SK-N-SH (cell line): ENCODE measurements around the gene PLEKHG7. TPM values are rescaled to one million over a fixed set of nuclear protein-coding genes. Genes with fewer than 3 reads are reported as not detected.
A peak's percentile ranks its signal among the peaks of the same experiment; 100 is the strongest.

ENCODE experiments used
- CTCF ChIA-PET: fragments of 300-600, 350-600 bp; formaldehyde crosslinking; extraction: SDS; loops from one replicate; lab custom pipeline; 2021; lab: Yijun Ruan, JAX
- POLR2A ChIA-PET: fragments of 350-600 bp; sonication (Branson Sonifier 250); formaldehyde crosslinking; extraction: SDS; loops from one replicate; lab custom pipeline; 2020; ENCODE audit warnings: antibody characterized with exemption, inconsistent platforms; lab: Yijun Ruan, JAX
- DNase-seq: peaks from one replicate; pipeline ENCODE4 v3.0.0; 2012
- H2AFZ ChIP-seq: fragments of 200-600 bp; sonication (generic); 2 replicates; pipeline ENCODE4 v1.8.1; 2016; ENCODE audit warnings: antibody characterized with exemption, mild to moderate bottlenecking, low read depth
- H3F3A ChIP-seq: fragments of 200-600 bp; sonication (generic); replicated peaks from 2 replicates; pipeline ENCODE3; 2016; ENCODE audit warnings: antibody characterized with exemption, mild to moderate bottlenecking; ENCODE audit not compliant: insufficient read depth
- H3K27ac ChIP-seq, 2 experiments: fragments of 200-500 bp in 1 of 2; fragments of 200-600 bp in 1 of 2; sonication (Bioruptor generic) in 1 of 2; sonication (generic), shearing (Covaris generic) in 1 of 2; 2 replicates each; pipeline versions ENCODE4 v1.5.1 to v1.6.1; 2014 to 2016; ENCODE audit warnings: low read depth in 2 of 2, inconsistent platforms in 1 of 2, low read length in 1 of 2, mild to moderate bottlenecking in 1 of 2, mixed read lengths in 1 of 2
- H3K27me3 ChIP-seq: fragments of 200-600 bp; sonication (generic), shearing (Covaris generic); 2 replicates; pipeline ENCODE4 v1.6.1; 2016; ENCODE audit warnings: mixed run types; ENCODE audit not compliant: insufficient read depth
- H3K36me3 ChIP-seq, 2 experiments: fragments of 200-500 bp in 1 of 2; fragments of 200-600 bp in 1 of 2; sonication (Bioruptor generic) in 1 of 2; sonication (generic) in 1 of 2; replicated peaks in 1 of 2; 2 replicates each; pipeline versions ENCODE3 to v1.5.1; 2014 to 2016; ENCODE audit warnings: low read length in 1 of 2, mild to moderate bottlenecking in 1 of 2; ENCODE audit not compliant: insufficient read depth in 2 of 2, control insufficient read depth in 1 of 2
- H3K4me1 ChIP-seq, 2 experiments: fragments of 200-500 bp in 1 of 2; fragments of 200-600 bp in 1 of 2; sonication (Bioruptor generic) in 1 of 2; sonication (generic), shearing (Covaris generic) in 1 of 2; 2 replicates each; pipeline versions ENCODE4 v1.5.1 to v1.6.1; 2014 to 2016; ENCODE audit warnings: low read depth in 1 of 2, low read length in 1 of 2, mixed run types in 1 of 2; ENCODE audit not compliant: insufficient read depth in 2 of 2, control insufficient read depth in 1 of 2
- H3K4me2 ChIP-seq: fragments of 200-600 bp; sonication (generic), shearing (Covaris generic); 2 replicates; pipeline ENCODE4 v1.6.1; 2017; ENCODE audit warnings: mixed run types
- H3K4me3 ChIP-seq, 2 experiments: fragments of 200-500 bp in 1 of 2; fragments of 200-600 bp in 1 of 2; sonication (Bioruptor generic) in 1 of 2; sonication (generic), shearing (Covaris generic) in 1 of 2; 2 replicates each; pipeline versions ENCODE4 v1.5.1 to v1.8.1; 2014 to 2016; ENCODE audit warnings: low read depth in 2 of 2, inconsistent platforms in 1 of 2, low read length in 1 of 2, mild to moderate bottlenecking in 1 of 2, mixed read lengths in 1 of 2, moderate library complexity in 1 of 2
- H3K79me2 ChIP-seq: fragments of 200-600 bp; sonication (generic); 2 replicates; pipeline ENCODE4 v1.8.1; 2017; ENCODE audit warnings: mild to moderate bottlenecking; ENCODE audit not compliant: insufficient read depth
- H3K9ac ChIP-seq: fragments of 200-600 bp; sonication (generic); 2 replicates; pipeline ENCODE4 v1.6.1; 2017; ENCODE audit warnings: mixed run types
- H3K9me2 ChIP-seq: fragments of 200-600 bp; sonication (generic); 2 replicates; pipeline ENCODE4 v1.6.1; 2017; ENCODE audit warnings: mixed run types
- H3K9me3 ChIP-seq: fragments of 200-600 bp; sonication (generic); 2 replicates; pipeline ENCODE4 v1.6.1; 2017; ENCODE audit warnings: mixed run types, mild to moderate bottlenecking, moderate library complexity
- H4K20me1 ChIP-seq: fragments of 200-600 bp; sonication (generic); 2 replicates; pipeline ENCODE4 v1.6.1; 2017; ENCODE audit warnings: mild to moderate bottlenecking, mixed run types; ENCODE audit not compliant: insufficient read depth
- CHD2 ChIP-seq: fragments of 150-350 bp; IDR thresholded peaks from 2 replicates; pipeline ENCODE4 v1.6.1; 2018; ENCODE audit warnings: low read length; ENCODE audit not compliant: partially characterized antibody
- ELF1 ChIP-seq: IDR thresholded peaks from 2 replicates; pipeline ENCODE4 v1.4.0; 2012
- EP300 ChIP-seq, 2 experiments: IDR thresholded peaks; 2 replicates each; pipeline versions ENCODE4 v1.4.0 to v1.6.1; 2012; ENCODE audit warnings: borderline replicate concordance in 1 of 2, low read depth in 1 of 2, low read length in 1 of 2
- FOXJ3 ChIP-seq: sonication (generic); formaldehyde crosslinking; IDR thresholded peaks from 2 replicates; pipeline ENCODE4 v1.5.1; 2020; ENCODE audit warnings: mild to moderate bottlenecking, missing genetic modification reagents
- GABPA ChIP-seq: IDR thresholded peaks from 2 replicates; pipeline ENCODE4 v1.4.0; 2012; ENCODE audit warnings: low read depth, mild to moderate bottlenecking
- JUND ChIP-seq: IDR thresholded peaks from 2 replicates; pipeline ENCODE4 v1.4.0; 2012
- MXI1 ChIP-seq: IDR thresholded peaks from 2 replicates; pipeline ENCODE4 v1.6.1; 2012; ENCODE audit warnings: mild to moderate bottlenecking, low read depth, low read length, improper control_type of control experiment
- POLR2AphosphoS5 ChIP-seq: IDR thresholded peaks from 2 replicates; pipeline ENCODE4 v1.6.1; 2012; ENCODE audit warnings: low read depth, low read length
- RAD21 ChIP-seq: IDR thresholded peaks from 2 replicates; pipeline ENCODE4 v1.6.1; 2012; ENCODE audit warnings: mild to moderate bottlenecking, low read length
- REST ChIP-seq: IDR thresholded peaks from 2 replicates; pipeline ENCODE4 v1.6.1; 2012; ENCODE audit warnings: mild to moderate bottlenecking, low read depth, low read length, moderate library complexity
- SMC3 ChIP-seq: IDR thresholded peaks from 2 replicates; pipeline ENCODE4 v1.6.1; 2012; ENCODE audit warnings: low read depth, low read length, improper control_type of control experiment
- TAF1 ChIP-seq: IDR thresholded peaks from 2 replicates; pipeline ENCODE4 v1.6.1; 2012; ENCODE audit warnings: low read depth, mild to moderate bottlenecking, low read length, moderate library complexity, borderline replicate concordance
- TEAD4 ChIP-seq: IDR thresholded peaks from 2 replicates; pipeline ENCODE4 v1.4.0; 2012; ENCODE audit warnings: mild to moderate bottlenecking, borderline replicate concordance; ENCODE audit not compliant: insufficient read depth
- USF2 ChIP-seq: fragments of 150-350 bp; IDR thresholded peaks from 2 replicates; pipeline ENCODE4 v1.6.1; 2017; ENCODE audit warnings: antibody characterized with exemption, low read length, low read depth, borderline replicate concordance
- YY1 ChIP-seq: IDR thresholded peaks from 2 replicates; pipeline ENCODE4 v1.4.0; 2012; ENCODE audit warnings: low read depth, mild to moderate bottlenecking
- WGBS: methylation state at CpG from one replicate; pipeline ENCODE4 v1.1.6; 2017; ENCODE audit warnings: low lambda C conversion rate; 5-methylcytosine and 5-hydroxymethylcytosine counted together
- polyA plus RNA-seq, 3 experiments: library from polyadenylated mRNA; depleted of rRNA; stranded (reverse); fragments of >200 nt; gene quantifications; 2 replicates each; pipeline ENCODE4 v1.2.3, GENCODE V29; 2012

The PLEKHG7 gene
- polyA plus RNA-seq, 1 of the 3 experiments (the other 2 are of a cell fraction) = not detected

GRCh38 chr12:92740411-92740810 is 37.6 kb downstream of the PLEKHG7 start:
- ChIA-PET POLR2A (no interaction called here), CTCF (no interaction called here)
- Histone ChIP-seq H3K4me1 (peaks cover 0 to 17% of the 10 kb centered on the region in 2 experiments; a peak in 3 of 4 replicates), H3K27me3 (no peaks in the 10 kb centered on the region), H3K27ac (no peak overlapping the region), H3K9me3 (no peaks in the 10 kb centered on the region), H3K9ac (no peak overlapping the region), H3K4me3 (no peak overlapping the region), H4K20me1 (no peaks in the 10 kb centered on the region), H3K9me2 (no peaks in the 10 kb centered on the region), H2AFZ (no peak overlapping the region), H3K36me3 (no peaks in the 10 kb centered on the region), H3K79me2 (no peaks in the 10 kb centered on the region), H3K4me2 (no peak overlapping the region), H3F3A (peaks cover 5% of the 10 kb centered on the region)
- TF ChIP-seq YY1 (no peak), POLR2AphosphoS5 (no peak), CHD2 (no peak), TEAD4 (no peak), JUND (no peak), GABPA (no peak), TAF1 (no peak), USF2 (no peak)
- DNase-seq = no peak

GRCh38 chr12:92743026-92743425 is 40.2 kb downstream of the PLEKHG7 start:
- ChIA-PET CTCF (interaction anchor here (0.6 kb wide), 1 partner anchor 244 kb away, joined by 3 read pairs; no protein-coding TSS in a partner anchor), POLR2A (no interaction called here)
- Histone ChIP-seq H2AFZ (no peak overlapping the region), H3K36me3 (no peaks in the 10 kb centered on the region), H3K4me1 (peaks cover 0 to 16% of the 10 kb centered on the region in 2 experiments), H3K4me3 (no peak overlapping the region), H3K9me2 (no peaks in the 10 kb centered on the region), H3K9ac (no peak overlapping the region), H3K79me2 (no peaks in the 10 kb centered on the region), H3F3A (peaks cover 17% of the 10 kb centered on the region), H3K9me3 (no peaks in the 10 kb centered on the region), H3K27me3 (no peaks in the 10 kb centered on the region), H3K4me2 (no peak overlapping the region), H3K27ac (no peak overlapping the region), H4K20me1 (no peaks in the 10 kb centered on the region)
- no peak for DNase-seq
- WGBS = 85% methylated on average over 3 of the region's 3 CpGs
- TF ChIP-seq SMC3 = no peak

- Histone ChIP-seq H3K36me3 (no peaks in the 10 kb centered on the region), H3K27ac (peak overlapping the region; percentile 4 to 98; a peak in 3 of 4 replicates), H3K9ac (peak overlapping the region; percentile 48; the same call in 1 of the 2 replicates), H3K79me2 (no peaks in the 10 kb centered on the region), H3K4me1 (peaks cover 0 to 16% of the 10 kb centered on the region in 2 experiments), H3K9me2 (no peaks in the 10 kb centered on the region), H3K4me3 (no peak overlapping the region), H3F3A (peaks cover 17% of the 10 kb centered on the region), H3K9me3 (no peaks in the 10 kb centered on the region), H3K4me2 (peak overlapping the region; percentile 32; the same call in 1 of the 2 replicates), H4K20me1 (no peaks in the 10 kb centered on the region), H3K27me3 (no peaks in the 10 kb centered on the region), H2AFZ (peak overlapping the region; percentile 79)
- CTCF ChIA-PET = interaction anchor here (1.4 kb wide), 1 partner anchor 241 kb away, joined by 3 read pairs; no protein-coding TSS in a partner anchor
- DNase-seq = peak; percentile 10
- WGBS = 30% methylated on average over 4 of the region's 4 CpGs
- POLR2A ChIA-PET = no interaction called here
- no peak for TF ChIP-seq MXI1
- peak; percentile 62; the same call in 1 of the 2 replicates for TF ChIP-seq REST
- TF ChIP-seq FOXJ3 = no peak
- TF ChIP-seq TAF1 = no peak
- TF ChIP-seq ELF1 = peak; percentile 53
- TF ChIP-seq RAD21 = no peak
- peak; percentile 87 for TF ChIP-seq JUND
- TF ChIP-seq EP300 (IDR thresholded peaks at IDR 0.05; ENCODE audit: borderline replicate concordance in 1 of 2, low read depth in 1 of 2, low read length in 1 of 2) = peak in 1 of 2 experiments; percentile 83; a peak in 2 of 4 replicates
Measured at GRCh38 chr12:92745856-92746550, 43.2 kb downstream of the PLEKHG7 start.
